Activated CD4-positive, alpha-beta T cell treated with anti-CD3 and anti-CD28 coated beads for 24 hours (primary cell): ENCODE results near the gene LRRFIP2.
"Not testable (repeated sequence)": the region's sequence is repeated elsewhere in the genome, so short reads cannot be mapped to it uniquely, and the experiment has no call there.

Experiments
- DNase-seq, 2 donors: peaks; one replicate each; pipeline ENCODE4 v3.0.0-alpha.2; 2020; ENCODE audit warnings: low read depth in 2 of 2

Gene LRRFIP2

DNA sequence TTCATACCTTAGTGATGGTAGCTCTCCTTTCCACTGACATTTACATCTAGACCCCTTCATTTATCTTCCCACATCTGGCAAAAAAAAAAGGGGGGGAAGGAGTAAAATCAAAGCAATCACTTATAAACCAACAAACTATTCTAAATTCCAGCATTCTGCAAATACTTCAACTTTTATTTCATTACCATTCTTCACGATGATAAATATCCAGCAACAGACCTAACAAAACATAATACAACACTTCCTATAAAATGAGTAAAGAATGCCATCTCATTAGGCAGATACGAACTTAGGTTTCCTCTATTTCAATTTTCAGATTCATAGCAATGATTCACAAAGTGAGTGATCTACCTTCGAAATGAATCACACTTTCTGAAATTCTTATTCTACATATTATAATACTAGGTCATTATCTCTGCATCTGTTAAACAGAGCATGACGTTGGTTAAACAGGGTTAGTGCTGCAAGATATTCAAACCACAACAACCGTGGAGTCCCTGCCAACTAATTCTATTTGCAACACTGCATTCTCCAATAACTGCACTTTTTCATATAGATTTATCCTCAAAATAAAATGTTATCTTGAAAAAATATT, at the start of gene LRRFIP2:
TSS of gene LRRFIP2 (minus strand) at position 51 of the 595 bp plus-strand sequence. CDS start 25,599 bp downstream, outside the sequence.
- no peak for DNase-seq

GRCh38 chr3:37223576-37223975, 49.2 kb upstream of the LRRFIP2 start:
- DNase-seq, result no peak

DNA sequence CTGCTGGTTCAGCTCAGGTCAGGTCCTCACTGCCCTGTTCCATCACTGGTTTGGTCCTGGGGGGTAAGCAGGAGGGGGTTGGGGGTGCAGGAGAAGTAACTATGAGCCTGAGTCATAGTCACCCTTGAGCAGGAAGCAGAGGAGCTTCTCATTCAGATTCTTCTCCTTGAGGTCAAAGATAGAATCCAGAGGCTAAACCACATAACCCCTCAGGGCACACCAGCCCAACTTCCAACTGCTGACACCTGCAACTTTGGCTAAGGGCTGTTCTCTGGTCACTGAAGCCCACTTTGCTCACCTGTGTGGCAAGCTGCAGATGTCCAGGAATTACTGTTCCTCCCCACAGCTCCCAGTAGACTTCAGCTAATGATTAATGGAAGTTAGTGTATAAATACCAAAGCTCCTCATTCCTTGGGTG, 48.8 kb upstream of the LRRFIP2 start:
- no peak for DNase-seq

DNA sequence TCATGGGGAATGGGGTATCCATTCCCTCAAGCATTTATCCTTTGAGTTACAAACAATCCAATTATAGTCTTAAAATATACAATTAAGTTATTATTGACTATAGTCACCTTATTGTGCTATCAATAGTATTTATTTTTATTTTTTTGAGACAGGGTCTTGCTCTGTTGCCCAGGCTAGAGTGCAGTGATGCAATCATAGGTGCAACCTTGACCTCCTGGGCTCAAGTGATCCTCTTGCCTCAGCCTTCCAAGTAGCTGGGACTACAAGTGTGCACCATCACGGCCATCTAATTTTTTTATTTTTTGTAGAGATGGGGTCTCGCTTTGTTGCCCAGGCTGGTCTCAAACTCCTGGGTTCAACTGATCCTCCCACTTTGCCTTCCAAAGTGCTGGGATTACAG, 48.2 kb upstream of the LRRFIP2 start:
- not testable (repeated sequence) for DNase-seq

DNA sequence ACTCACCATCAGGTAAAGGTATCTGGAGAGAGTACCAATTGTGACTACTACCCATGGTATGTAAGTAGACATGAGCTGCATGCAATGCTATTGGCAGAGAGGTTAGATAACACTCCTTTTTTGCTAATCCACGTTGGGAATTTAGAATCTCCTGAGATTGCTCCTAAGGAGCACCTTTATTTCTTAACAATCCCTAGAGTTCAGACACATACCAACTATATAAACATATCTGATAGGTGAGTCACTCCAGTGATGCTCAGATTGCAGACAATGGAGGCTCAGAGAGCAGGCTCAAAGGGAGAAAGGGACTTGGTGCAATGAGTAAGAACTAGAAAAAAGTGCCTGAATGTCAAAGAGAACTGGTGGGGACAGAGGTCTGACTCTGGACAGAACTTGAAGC, 47.0 kb upstream of the LRRFIP2 start:
- no peak for DNase-seq

DNA sequence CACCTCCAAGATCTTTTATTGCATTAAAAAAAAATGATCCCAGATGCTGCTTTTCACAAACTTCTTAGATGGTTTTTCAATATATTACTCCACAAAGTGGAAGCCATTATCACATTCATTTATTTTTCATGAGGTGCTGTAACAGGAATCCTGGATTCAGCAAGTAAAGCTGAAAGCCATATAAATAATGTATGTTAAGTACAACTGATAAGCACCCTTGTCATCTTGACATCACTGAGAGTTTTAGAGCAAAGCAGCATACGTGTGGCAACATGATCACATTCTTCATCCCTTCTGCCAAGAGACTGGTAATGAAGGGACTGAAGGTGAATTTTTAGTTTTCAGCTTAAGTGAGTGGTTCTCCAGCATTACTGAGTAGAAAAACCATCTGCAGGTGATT, 44.9 kb upstream of the LRRFIP2 start:
- no peak for DNase-seq

DNA sequence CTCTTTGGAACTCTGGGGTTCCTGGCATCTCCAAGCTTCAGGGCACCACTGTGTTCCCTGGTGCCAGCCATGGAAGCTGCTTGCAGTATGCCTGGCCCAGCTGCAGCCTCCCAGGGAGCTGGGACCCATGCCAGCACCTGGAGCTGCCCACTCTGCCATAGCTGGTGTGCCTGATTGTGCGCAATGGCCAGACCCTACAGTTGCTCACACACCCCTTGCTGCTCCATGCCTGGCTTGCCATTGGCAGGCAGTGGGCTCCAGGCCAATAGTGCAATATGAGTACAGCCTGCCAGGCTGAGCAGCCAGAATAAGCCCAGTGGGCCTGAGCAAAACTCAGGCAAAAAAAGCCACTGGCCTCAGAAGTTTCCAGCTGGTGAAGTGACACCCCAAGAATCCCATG, 43.8 kb upstream of the LRRFIP2 start:
- no peak for DNase-seq

- no peak for DNase-seq
These were observed 42.9 kb upstream of the LRRFIP2 start for GRCh38 chr3:37217098-37217849.

- DNase-seq, result no peak
These were observed 42.3 kb upstream of the LRRFIP2 start for GRCh38 chr3:37216597-37217097.

DNA sequence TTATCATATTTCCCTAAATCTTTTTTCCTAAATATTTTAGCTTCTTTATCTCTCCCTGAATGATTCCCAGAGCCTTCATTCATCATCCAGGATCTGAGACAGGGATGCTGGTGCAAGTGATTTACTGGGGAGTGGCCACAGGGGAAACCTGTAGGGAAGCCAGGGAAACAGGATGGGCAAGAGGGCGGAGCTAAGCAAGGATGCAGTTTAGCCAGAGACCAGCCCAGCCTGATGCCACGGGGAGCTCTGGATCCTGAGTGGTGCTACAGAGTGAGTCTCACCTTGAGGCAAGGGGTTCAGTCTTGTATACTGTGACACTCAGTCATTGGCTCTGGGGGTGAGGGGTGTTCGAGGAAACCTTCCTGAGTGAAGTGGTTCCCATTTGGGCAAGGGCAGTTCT, 39.7 kb upstream of the LRRFIP2 start:
- no peak for DNase-seq

- no peak for DNase-seq
These were observed 35.8 kb upstream of the LRRFIP2 start for GRCh38 chr3:37210230-37210629.

DNA sequence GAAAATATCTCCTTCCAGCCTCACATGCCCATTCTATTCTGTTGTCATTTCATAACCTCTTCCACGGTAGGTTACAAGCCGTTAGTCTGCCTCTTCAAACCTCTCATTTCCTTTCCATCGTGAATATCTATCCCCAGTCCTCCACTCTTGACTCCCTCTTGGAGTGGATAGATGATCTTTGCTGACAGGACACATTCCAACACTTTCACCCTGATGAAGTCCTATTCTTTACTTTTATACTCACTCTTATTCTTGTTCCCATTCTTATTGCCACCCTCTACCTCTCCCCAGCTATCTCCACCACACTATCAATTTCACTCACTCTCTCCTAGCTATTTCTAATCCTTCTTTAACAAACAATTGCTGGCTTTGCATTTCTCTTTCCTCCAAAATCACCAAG, 34.2 kb upstream of the LRRFIP2 start:
- not testable (repeated sequence) for DNase-seq

DNA sequence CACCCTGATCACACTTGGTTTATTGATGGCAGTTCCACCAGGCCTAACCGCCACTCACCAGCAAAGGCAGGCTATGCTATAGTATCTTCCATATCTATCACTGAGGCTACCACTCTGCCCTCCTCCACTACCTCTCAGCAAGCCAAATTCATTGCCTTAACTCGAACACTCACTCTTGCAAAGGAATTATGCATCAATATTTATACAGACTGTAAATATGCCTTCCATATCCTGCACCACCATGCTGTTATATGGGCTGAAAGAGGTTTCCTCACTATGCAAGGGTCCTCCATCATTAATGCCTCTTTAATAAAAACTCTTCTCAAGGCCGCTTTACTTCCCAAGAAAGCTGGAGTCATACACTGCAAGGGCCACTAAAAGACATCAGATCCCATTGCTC, 33.6 kb upstream of the LRRFIP2 start:
- DNase-seq, result not testable (repeated sequence)

- DNase-seq, result not testable (repeated sequence)
These were observed 31.7 kb upstream of the LRRFIP2 start for GRCh38 chr3:37206041-37206440.

DNA sequence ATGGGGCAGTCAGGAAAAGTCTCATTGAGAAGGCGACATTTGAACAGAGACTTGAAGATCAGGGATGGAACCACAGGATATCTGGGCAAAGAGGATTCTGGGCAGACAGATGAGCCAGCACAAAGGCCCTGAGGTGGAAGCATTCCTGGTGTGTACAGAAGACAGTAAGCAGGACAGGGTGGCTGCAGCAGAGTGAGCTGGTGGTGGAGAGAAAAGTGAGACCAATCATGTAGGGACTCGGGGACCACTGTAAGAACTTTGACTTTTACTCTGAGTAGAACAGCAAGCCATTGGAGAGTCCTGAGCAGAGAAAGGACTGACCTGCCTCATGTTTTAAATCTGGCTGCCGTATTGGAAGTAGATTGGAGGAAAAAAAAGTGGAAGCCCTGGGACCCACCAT, 29.9 kb upstream of the LRRFIP2 start:
- no peak for DNase-seq

GRCh38 chr3:37202035-37202434, 27.7 kb upstream of the LRRFIP2 start:
- no peak for DNase-seq

DNA sequence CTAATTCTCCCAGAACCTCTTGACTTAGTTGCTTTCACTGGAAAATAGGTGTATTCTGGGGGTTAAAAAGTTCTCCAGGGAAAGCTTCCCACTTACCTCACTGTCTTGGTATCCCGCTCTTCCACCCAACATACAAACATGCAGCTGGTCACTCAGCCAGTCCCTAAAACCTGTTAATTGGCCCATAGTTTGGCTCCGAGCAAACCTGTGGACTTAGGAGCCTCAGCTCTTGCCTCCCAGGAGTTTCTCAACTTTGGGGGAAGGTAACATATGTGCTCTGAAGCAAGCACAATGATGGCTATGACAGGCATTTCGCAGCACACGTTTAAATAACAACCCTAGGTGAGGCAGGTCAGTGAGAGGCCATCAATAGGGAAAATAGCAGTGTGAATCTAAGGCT, 25.8 kb upstream of the LRRFIP2 start:
- no peak for DNase-seq

DNA sequence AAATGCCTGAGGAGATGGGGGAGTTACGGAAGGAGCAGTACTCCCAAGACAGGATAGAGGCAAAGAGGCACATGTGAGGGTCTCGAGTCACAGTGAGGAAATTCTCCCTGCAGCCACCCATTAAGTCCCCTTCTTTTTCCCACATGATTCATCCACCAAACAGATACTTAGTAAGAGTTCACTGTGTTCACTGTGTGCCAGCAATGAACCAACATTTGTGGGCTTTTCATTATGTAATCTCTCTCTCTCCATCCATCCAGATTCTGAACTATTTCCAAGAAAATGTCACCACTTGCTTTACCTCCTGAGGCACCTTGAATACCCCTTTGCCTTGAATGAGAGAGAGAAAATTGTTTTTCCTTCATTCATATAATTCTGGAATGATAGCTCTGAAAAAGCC, 24.6 kb upstream of the LRRFIP2 start:
- DNase-seq, result no peak

DNA sequence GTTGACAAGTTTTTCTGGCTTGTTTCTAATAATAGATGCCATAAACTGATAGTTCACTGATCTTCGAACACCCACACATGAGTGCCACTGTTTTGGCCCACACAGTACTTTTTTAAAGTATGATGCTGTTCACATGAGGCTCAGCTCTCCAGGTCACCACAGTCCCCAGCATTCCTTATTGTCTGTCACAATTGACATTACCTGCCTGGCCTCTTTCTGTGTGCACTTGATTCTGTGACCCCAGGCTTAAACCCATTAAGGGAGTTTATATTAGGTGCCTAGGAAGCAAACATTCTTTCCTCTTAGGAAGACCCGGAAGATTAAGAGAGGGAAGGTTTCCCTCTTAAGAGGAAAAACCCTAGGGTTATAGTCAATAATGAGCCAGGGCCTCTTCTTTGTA, 24.2 kb upstream of the LRRFIP2 start:
- no peak for DNase-seq

- no peak for DNase-seq
These were observed 23.5 kb upstream of the LRRFIP2 start for GRCh38 chr3:37197810-37198371.

DNA sequence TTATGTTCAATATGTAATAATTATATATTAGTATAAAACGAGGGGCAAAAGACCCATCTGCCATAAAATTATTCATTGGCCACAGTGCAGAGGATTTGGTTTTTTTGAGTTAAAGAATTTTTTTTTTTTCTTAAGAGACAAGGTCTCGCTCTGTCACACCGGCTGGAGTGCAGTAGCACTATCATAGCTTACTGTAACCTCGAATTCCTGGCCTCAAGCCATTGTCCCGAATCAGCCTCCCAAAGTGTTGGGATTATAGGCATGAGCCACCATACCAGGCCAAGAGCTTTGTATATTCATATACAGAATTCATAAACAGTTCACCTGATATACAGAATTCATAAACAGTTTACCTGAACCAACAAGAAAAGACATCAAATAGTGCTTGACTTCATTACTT, 20.2 kb upstream of the LRRFIP2 start:
- DNase-seq, result no peak

DNA sequence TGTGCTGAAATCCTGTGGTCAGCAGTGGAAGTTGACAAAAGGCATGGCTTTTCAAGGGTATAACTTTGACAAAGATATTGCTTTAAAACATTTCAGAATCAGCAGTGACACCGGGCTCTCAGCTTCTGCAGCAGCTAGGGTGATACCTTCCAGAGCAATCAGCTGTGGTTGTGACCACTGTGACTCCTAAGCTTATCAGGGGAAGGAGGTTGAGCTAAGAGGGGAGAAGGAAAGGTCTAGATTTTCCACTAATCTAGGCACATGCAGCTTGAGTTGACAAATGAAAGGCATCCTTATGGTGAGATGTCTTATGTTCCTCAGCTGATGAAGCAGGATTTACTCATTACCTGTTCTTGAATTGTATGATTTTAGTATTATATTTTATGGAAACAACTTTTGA, 16.3 kb upstream of the LRRFIP2 start:
- DNase-seq, result no peak

GRCh38 chr3:37189109-37189508, 14.7 kb upstream of the LRRFIP2 start:
- no peak for DNase-seq
